Nephron progenitor cell (in vitro differentiated cells): Measurements from ENCODE around the gene CAMK1D.

Source experiments
- DNase-seq: peaks from one replicate; pipeline ENCODE4 v3.0.0; 2021
- H3K27ac Mint-ChIP-seq: 2 replicates; pipeline ENCODE4 v1.8.0; 2021; ENCODE audit warnings: mild to moderate bottlenecking, moderate library complexity, mixed read lengths
- H3K27me3 Mint-ChIP-seq: 2 replicates; pipeline ENCODE4 v1.8.0; 2021; ENCODE audit warnings: mild to moderate bottlenecking, low read depth, mixed read lengths; ENCODE audit not compliant: poor library complexity
- H3K36me3 Mint-ChIP-seq: 2 replicates; pipeline ENCODE4 v1.8.0; 2021; ENCODE audit warnings: low read depth, mixed read lengths
- H3K4me1 Mint-ChIP-seq: 2 replicates; pipeline ENCODE4 v1.8.0; 2021; ENCODE audit warnings: mixed read lengths
- H3K4me3 Mint-ChIP-seq: 2 replicates; pipeline ENCODE4 v1.8.0; 2021; ENCODE audit warnings: mild to moderate bottlenecking, moderate library complexity, mixed read lengths
- H3K9me3 Mint-ChIP-seq: 2 replicates; pipeline ENCODE4 v1.8.0; 2021; ENCODE audit warnings: mild to moderate bottlenecking, moderate library complexity, mixed read lengths
- CTCF ChIP-seq: fragments of 200-600 bp; sonication (generic); IDR thresholded peaks from 2 replicates; pipeline ENCODE4 v1.5.0; 2021; ENCODE audit warnings: antibody characterized with exemption

The CAMK1D gene

GRCh38 chr10:12465385-12466136 lies 116.2 kb downstream of the CAMK1D start:
- no peak for DNase-seq
- peaks cover 50% of the 10 kb centered on the region for H3K4me1 Mint-ChIP-seq
- H3K9me3 Mint-ChIP-seq, result peaks cover 4% of the 10 kb centered on the region
- no peaks in the 10 kb centered on the region for H3K36me3 Mint-ChIP-seq
- no peak for TF ChIP-seq CTCF
- no peak overlapping the region for H3K4me3 Mint-ChIP-seq
- H3K27me3 Mint-ChIP-seq, result peaks cover 2% of the 10 kb centered on the region
- H3K27ac Mint-ChIP-seq, result no peak overlapping the region

- H3K27ac Mint-ChIP-seq, result peak overlapping the region; percentile 97
These were observed 117.5 kb downstream of the CAMK1D start for GRCh38 chr10:12466704-12467305.

GRCh38 chr10:12469345-12469744 lies 120.0 kb downstream of the CAMK1D start:
- DNase-seq, result no peak
- no peaks in the 10 kb centered on the region for H3K9me3 Mint-ChIP-seq

More at GRCh38 chr10:12466704-12467305, 117.5 kb downstream of the CAMK1D start:
- Mint-ChIP-seq H3K27me3 (peaks cover 5% of the 10 kb centered on the region), H3K4me3 (peak overlapping the region; percentile 3), H3K36me3 (no peaks in the 10 kb centered on the region), H3K9me3 (peaks cover 4% of the 10 kb centered on the region), H3K4me1 (peaks cover 59% of the 10 kb centered on the region)
- peak; percentile 27 for DNase-seq
- no peak for TF ChIP-seq CTCF

GRCh38 chr10:12470719-12471118 lies 121.4 kb downstream of the CAMK1D start:
- no peaks in the 10 kb centered on the region for H3K9me3 Mint-ChIP-seq
- peaks cover 7% of the 10 kb centered on the region for H3K27me3 Mint-ChIP-seq
- H3K36me3 Mint-ChIP-seq, result no peaks in the 10 kb centered on the region
- H3K4me3 Mint-ChIP-seq, result peak overlapping the region; percentile 13
- no peak for DNase-seq
- H3K27ac Mint-ChIP-seq, result peak overlapping the region; percentile 64
- no peak for TF ChIP-seq CTCF
- peaks cover 51% of the 10 kb centered on the region for H3K4me1 Mint-ChIP-seq

More at GRCh38 chr10:12469345-12469744, 120.0 kb downstream of the CAMK1D start:
- H3K4me1 Mint-ChIP-seq, result peaks cover 56% of the 10 kb centered on the region
- no peaks in the 10 kb centered on the region for H3K36me3 Mint-ChIP-seq
- H3K4me3 Mint-ChIP-seq, result no peak overlapping the region
- peaks cover 5% of the 10 kb centered on the region for H3K27me3 Mint-ChIP-seq
- no peak for TF ChIP-seq CTCF
- H3K27ac Mint-ChIP-seq, result no peak overlapping the region

GRCh38 chr10:12471135-12471534 lies 121.8 kb downstream of the CAMK1D start:
- TF ChIP-seq CTCF, result no peak
- no peak for DNase-seq
- no peaks in the 10 kb centered on the region for H3K36me3 Mint-ChIP-seq
- H3K27ac Mint-ChIP-seq, result peak overlapping the region; percentile 64
- H3K9me3 Mint-ChIP-seq, result no peaks in the 10 kb centered on the region
- peak overlapping the region; percentile 13 for H3K4me3 Mint-ChIP-seq
- H3K27me3 Mint-ChIP-seq, result peaks cover 7% of the 10 kb centered on the region
- H3K4me1 Mint-ChIP-seq, result peaks cover 51% of the 10 kb centered on the region

- no peak for DNase-seq
- Mint-ChIP-seq H3K36me3 (no peaks in the 10 kb centered on the region), H3K27me3 (peaks cover 7% of the 10 kb centered on the region), H3K27ac (no peak overlapping the region), H3K4me3 (no peak overlapping the region), H3K9me3 (no peaks in the 10 kb centered on the region), H3K4me1 (peaks cover 35% of the 10 kb centered on the region)
- TF ChIP-seq CTCF, result no peak
These were observed 124.1 kb downstream of the CAMK1D start for GRCh38 chr10:12473491-12473890.
